ENCODE measurements around the gene SCAF1.

SCAF1 gene

DNA sequence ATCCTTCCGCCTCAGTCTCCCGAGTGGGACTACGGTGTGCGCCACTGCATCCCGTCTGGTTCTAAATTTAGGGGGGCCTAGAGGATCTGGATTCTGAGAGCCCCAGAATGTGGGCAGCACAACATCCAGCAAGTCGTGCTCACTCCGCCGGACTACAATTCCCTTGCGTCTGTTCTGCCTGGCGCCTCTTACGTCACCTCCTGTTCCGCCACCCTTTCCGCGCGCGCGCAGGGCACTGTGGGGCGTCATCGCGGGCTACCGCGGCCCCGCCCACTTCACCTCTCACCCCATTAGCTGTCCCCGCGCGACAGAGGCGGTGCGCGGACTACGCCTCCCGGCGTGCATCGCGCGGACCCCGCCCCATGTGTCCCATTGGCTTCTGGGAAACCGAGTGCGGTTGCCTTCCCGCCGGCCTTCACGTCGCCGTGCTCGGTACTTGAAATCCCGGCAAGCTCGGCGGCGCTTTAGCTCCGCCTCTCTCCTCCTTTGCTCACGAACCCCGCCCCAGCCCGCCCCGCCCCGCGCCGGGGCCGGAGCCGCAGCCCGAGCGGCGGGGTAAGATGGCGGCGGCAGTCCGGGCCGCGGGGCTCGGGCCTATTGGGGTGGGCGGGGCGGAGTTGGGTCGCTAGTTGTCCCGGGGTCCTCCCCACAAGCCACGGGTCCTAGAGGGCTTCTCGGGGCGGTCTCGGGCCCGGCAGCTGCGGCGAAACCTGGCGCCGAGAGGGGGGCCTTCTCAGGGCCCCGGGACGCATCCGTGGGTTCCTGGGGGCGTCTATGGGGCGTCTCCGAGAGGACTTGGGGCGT lies at the start of gene SCAF1:
Gene SCAF1 (plus strand): TSS at position 522 of the 804 bp plus-strand sequence. CDS start 2,818 bp downstream, outside the sequence.
- DNase-seq: peak; percentile 98 to 100 (median 99)
- intact Hi-C loops (cut with DNase I): loop anchor here (2.0 to 5.0 kb wide), 3 partner anchors 23 to 49 kb away; partner anchors contain the start of genes BCL2L12, IRF3 and PRMT1

GRCh38 chr19:49592486-49593232 lies 49.4 kb upstream of the SCAF1 start:
- intact Hi-C loops (cut with DNase I): loop anchor here (2.0 to 5.0 kb wide), 2 partner anchors 48 to 85 kb away; partner anchors contain the start of genes PRMT1 and RRAS
- DNase-seq: no peak

DNA sequence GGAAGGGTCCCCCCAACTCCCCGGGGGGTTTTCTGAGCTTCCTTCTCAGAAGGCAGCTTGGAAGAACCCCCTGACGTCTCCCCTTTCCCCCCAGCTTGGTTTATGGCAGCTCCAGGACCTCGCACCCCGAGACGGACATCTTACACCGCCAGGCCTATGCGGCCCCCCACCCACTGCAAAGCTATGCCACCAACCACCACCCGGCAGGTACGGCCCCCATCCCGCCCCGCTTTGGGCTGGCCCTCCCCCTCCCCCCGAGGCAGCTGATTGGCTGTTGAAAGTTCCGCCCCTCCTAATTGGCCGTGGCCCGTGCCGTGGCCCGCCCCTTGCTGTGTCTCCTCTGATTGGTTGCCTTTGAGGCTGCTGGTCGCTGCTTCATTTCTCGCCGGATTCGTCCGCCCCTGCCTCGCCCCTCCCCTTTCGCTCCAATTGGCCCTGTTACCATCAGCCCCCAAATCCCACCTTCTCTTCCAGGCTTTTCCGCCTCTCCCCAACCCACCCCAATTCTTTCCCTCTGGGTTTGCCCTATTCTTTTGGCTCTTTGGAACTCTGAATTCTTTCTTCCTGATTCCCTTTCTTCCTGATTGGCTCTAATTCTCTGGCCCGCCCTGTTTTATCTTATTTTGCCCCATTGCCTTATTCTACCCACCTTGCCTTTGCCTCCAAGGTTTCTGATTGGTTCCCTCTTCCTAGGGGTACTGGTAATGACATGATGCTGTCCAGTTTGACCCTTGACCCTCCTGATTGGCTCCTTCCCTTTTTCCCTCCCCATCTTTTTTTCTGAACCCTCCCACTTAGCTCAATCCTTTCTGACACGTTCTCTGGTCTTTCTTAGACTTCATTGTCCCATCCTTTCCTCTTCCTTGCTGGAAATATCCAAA lies 48.5 kb upstream of the SCAF1 start:
- intact Hi-C loops (cut with DNase I): loop anchor here (2.0 to 5.0 kb wide), 2 partner anchors 47 to 84 kb away; partner anchors contain the start of genes PRMT1 and RRAS
- peak; percentile 92 to 100 (median 94) for DNase-seq

GRCh38 chr19:49594157-49594992 lies 47.6 kb upstream of the SCAF1 start:
- intact Hi-C loops (cut with DNase I): loop anchor here (5.0 kb wide), 1 partner anchor 83 kb away; the partner anchor contains the start of gene PRMT1
- DNase-seq: no peak

- intact Hi-C loops (cut with DNase I): loop anchor here (5.0 kb wide), 1 partner anchor 82 kb away; the partner anchor contains the start of gene PRMT1
These were observed 46.8 kb upstream of the SCAF1 start for GRCh38 chr19:49594993-49595818.

GRCh38 chr19:49595819-49596404 lies 46.1 kb upstream of the SCAF1 start:
- no peak for DNase-seq
- intact Hi-C loops (cut with DNase I): no loop called here

More at GRCh38 chr19:49594993-49595818, 46.8 kb upstream of the SCAF1 start:
- no peak for DNase-seq

DNA sequence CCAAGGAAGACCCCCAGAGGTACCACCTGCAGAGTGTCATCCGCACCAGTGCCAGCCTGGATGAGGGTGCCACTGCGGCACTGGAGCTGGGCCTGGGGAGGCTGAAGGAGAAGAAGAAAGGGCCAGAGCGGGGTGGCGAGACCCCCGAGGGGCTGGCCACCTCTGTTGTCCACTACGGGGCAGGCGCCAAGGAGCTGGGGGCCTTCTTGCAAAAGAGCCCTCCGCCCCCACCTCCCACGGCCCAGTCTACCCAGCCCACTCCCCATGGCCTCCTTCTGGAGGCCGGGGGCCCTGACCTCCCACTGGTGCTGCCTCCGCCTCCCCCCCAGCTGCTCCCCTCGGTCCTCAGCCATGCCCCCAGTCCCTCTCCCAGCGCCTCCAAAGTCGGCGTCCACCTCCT lies 45.6 kb upstream of the SCAF1 start:
- DNase-seq: no peak
- intact Hi-C loops (cut with DNase I): no loop called here

DNA sequence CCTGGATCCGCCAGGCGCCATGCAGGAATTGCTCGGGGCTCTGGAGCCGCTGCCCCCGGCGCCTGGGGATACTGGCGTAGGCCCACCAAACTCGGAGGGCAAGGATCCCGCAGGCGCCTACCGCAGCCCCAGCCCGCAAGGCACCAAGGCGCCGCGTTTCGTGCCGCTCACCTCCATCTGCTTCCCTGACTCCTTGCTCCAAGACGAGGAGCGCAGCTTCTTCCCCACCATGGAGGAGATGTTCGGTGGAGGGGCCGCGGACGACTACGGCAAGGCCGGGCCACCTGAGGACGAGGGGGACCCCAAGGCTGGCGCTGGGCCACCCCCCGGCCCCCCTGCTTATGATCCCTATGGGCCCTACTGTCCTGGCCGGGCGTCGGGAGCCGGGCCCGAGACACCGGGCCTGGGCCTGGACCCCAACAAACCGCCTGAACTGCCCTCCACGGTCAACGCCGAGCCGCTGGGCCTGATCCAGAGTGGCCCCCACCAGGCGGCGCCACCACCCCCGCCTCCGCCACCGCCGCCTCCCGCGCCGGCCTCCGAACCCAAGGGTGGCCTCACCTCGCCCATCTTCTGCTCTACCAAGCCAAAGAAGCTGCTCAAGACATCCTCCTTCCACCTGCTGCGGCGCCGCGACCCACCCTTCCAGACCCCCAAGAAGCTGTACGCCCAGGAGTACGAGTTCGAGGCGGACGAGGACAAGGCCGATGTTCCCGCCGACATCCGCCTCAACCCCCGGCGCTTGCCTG lies 44.9 kb upstream of the SCAF1 start:
- intact Hi-C loops (cut with DNase I): no loop called here
- DNase-seq: no peak

- intact Hi-C loops (cut with DNase I): no loop called here
- DNase-seq: no peak
These were observed 44.4 kb upstream of the SCAF1 start for GRCh38 chr19:49597703-49597974.

- intact Hi-C loops (cut with DNase I): no loop called here
- DNase-seq: no peak
These were observed 42.4 kb upstream of the SCAF1 start for GRCh38 chr19:49599378-49600295.

GRCh38 chr19:49601482-49602038 lies 40.4 kb upstream of the SCAF1 start:
- intact Hi-C loops (cut with DNase I): no loop called here
- no peak for DNase-seq

DNA sequence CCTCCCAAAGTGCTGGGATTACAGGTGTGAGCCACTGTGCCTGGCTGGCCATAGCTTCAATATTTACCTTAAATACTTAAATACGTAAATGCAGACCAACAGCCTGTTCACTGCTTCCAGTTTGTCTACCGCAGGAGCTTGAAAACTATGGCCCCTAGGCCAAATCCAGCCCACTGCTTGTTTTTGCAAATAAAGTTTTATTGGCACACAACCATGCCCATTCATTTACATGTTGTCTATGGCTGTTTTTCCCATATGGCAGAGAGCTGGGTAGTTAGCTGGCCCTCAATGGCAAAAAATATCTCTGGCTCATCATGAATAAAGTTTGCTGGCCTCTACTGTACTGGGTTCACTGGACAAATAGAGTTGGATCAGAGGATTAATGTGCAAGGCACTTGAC lies 39.2 kb upstream of the SCAF1 start:
- intact Hi-C loops (cut with DNase I): no loop called here
- no peak for DNase-seq

DNA sequence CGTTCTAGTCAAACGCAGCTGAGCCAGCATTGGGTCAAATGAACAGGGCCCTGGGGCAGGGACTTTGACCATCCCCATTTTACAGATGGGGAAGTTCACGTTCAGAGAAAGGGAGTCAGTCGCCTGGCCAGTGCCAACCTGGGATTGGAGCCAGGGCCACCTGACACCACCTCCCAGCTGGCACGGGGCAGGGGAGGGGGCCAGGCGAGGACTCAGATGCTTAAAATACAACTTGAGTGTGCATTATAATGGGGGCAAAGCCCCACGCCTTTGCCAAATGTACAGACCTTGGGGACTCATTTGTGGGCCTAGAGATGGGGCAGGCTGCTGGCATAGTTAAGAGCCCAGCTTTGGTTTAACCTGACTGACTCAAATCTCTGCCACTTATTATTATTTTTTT lies 36.4 kb upstream of the SCAF1 start:
- DNase-seq: no peak
- intact Hi-C loops (cut with DNase I): no loop called here

DNA sequence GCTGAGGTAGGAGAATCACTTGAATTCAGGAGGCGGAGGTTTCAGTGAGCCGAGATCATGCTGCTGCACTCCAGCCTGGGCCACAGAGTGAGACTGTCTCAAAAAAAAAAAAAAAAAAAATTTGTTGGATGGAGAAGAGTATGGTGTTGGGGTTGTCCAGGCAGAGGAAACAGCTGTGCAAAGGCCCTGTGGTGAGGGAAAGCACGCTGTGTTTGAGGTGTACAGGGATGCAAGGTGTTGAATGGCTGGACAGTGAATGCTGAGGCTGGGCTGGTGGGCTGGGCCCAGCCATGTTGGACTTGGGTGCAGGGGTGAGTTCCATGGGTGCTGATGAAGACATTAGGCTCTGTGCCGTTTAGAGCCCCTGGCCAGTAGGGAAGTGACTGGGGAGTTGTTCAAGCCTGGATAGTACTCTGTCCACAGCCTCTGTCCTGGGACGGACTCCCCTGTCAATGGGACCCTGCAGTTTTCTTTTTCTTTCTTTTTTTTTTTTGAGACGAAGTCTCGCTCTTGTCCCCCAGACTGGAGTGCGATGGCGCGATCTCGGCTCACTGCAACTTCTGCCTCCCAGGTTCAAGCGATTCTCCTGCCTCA lies 32.4 kb upstream of the SCAF1 start:
- no peak for DNase-seq
- intact Hi-C loops (cut with DNase I): no loop called here

GRCh38 chr19:49613374-49613773 lies 28.6 kb upstream of the SCAF1 start:
- intact Hi-C loops (cut with DNase I): no loop called here

More at GRCh38 chr19:49613374-49613773, 28.6 kb upstream of the SCAF1 start:
- DNase-seq: no peak
